Calu3 (cell line): ENCODE data around the gene PGM5. TPM values are rescaled to one million over a fixed set of nuclear protein-coding genes. Genes with fewer than 3 reads are reported as not detected.

Experiments
- BruUV-seq: library from RNA; stranded (reverse); fragments of 400-500 nt; replicated peaks from 2 replicates; lab custom pipeline; 2021; lab: Mats Ljungman, UMichigan
- CTCF ChIA-PET: fragments of 300-600 bp; sonication (Branson Sonifier 250); formaldehyde crosslinking; loops from one replicate; lab custom pipeline; 2022; ENCODE audit warnings: antibody characterized with exemption; lab: Charles Lee
- DNase-seq: peaks from one replicate; pipeline ENCODE4 v3.0.0; 2022
- H3K27ac Mint-ChIP-seq: one replicate; pipeline ENCODE4 v1.8.0; 2022; ENCODE audit warnings: mixed read lengths; ENCODE audit not compliant: unreplicated experiment
- H3K27me3 Mint-ChIP-seq: one replicate; pipeline ENCODE4 v1.8.0; 2022; ENCODE audit warnings: mixed read lengths; ENCODE audit not compliant: unreplicated experiment
- H3K36me3 Mint-ChIP-seq: one replicate; pipeline ENCODE4 v1.8.0; 2022; ENCODE audit warnings: mild to moderate bottlenecking, moderate library complexity, mixed read lengths; ENCODE audit not compliant: insufficient read depth, unreplicated experiment
- H3K4me1 Mint-ChIP-seq: one replicate; pipeline ENCODE4 v1.8.0; 2022; ENCODE audit warnings: mild to moderate bottlenecking, low read depth, mixed read lengths; ENCODE audit not compliant: unreplicated experiment
- H3K4me3 Mint-ChIP-seq: one replicate; pipeline ENCODE4 v1.8.0; 2022; ENCODE audit warnings: mild to moderate bottlenecking, low read depth, moderate library complexity, mixed read lengths; ENCODE audit not compliant: unreplicated experiment
- H3K9me3 Mint-ChIP-seq: one replicate; pipeline ENCODE4 v1.8.0; 2022; ENCODE audit warnings: low read depth, mixed read lengths; ENCODE audit not compliant: unreplicated experiment
- CTCF ChIP-seq: fragments of 200-600 bp; IDR thresholded peaks from one replicate; pipeline ENCODE4 v1.8.0; 2022; ENCODE audit warnings: antibody characterized with exemption; ENCODE audit not compliant: unreplicated experiment
- intact Hi-C: fragments of 100-400 bp; cut with micrococcal nuclease; formaldehyde crosslinking; loops from one replicate; pipeline ENCODE4 v1.10.0; 2022; ENCODE audit not compliant: unreplicated experiment
- total RNA-seq: library from RNA; stranded (reverse); gene quantifications from 2 replicates; pipeline ENCODE4 v1.2.3, GENCODE V29; 2022

The PGM5 gene
- total RNA-seq, 1 experiment from 2014 or later = 0.87 TPM

GRCh38 chr9:68523367-68523936 lies 167.0 kb downstream of the PGM5 start:
- peaks cover 26% of the 10 kb centered on the region for H3K4me1 Mint-ChIP-seq
- intact Hi-C loops = loop anchor here (5.0 kb wide), 1 partner anchor 44 kb away; no protein-coding TSS in a partner anchor
- CTCF ChIA-PET = no interaction called here
- H3K4me3 Mint-ChIP-seq = peak overlapping the region; percentile 8
- peaks cover 5% of the 10 kb centered on the region for H3K36me3 Mint-ChIP-seq
- peak overlapping the region; percentile 68 for H3K27ac Mint-ChIP-seq
- no peaks in the 10 kb centered on the region for H3K9me3 Mint-ChIP-seq
- no peaks in the 10 kb centered on the region for H3K27me3 Mint-ChIP-seq
- TF ChIP-seq CTCF = no peak
- peak; percentile 32 for DNase-seq
- BruUV-seq = no TSS peak

- TF ChIP-seq CTCF = no peak
- H3K9me3 Mint-ChIP-seq = no peaks in the 10 kb centered on the region
- no peak overlapping the region for H3K27ac Mint-ChIP-seq
- CTCF ChIA-PET = no interaction called here
- H3K4me1 Mint-ChIP-seq = no peaks in the 10 kb centered on the region
- H3K4me3 Mint-ChIP-seq = no peak overlapping the region
- no TSS peak for BruUV-seq
- intact Hi-C loops = no loop called here
- no peaks in the 10 kb centered on the region for H3K36me3 Mint-ChIP-seq
- H3K27me3 Mint-ChIP-seq = no peaks in the 10 kb centered on the region
- DNase-seq = peak; percentile 65
These were observed 174.2 kb downstream of the PGM5 start for GRCh38 chr9:68530618-68531017.

GRCh38 chr9:68532131-68532530 lies 175.7 kb downstream of the PGM5 start:
- Mint-ChIP-seq H3K9me3 (no peaks in the 10 kb centered on the region), H3K4me3 (no peak overlapping the region), H3K4me1 (no peaks in the 10 kb centered on the region), H3K27ac (no peak overlapping the region), H3K36me3 (no peaks in the 10 kb centered on the region), H3K27me3 (no peaks in the 10 kb centered on the region)
- no TSS peak for BruUV-seq
- CTCF ChIA-PET = no interaction called here
- no peak for DNase-seq
- intact Hi-C loops = no loop called here
- TF ChIP-seq CTCF = no peak

- intact Hi-C loops = no loop called here
- Mint-ChIP-seq H3K27ac (no peak overlapping the region), H3K9me3 (no peaks in the 10 kb centered on the region), H3K4me1 (no peaks in the 10 kb centered on the region), H3K4me3 (no peak overlapping the region), H3K27me3 (no peaks in the 10 kb centered on the region), H3K36me3 (no peaks in the 10 kb centered on the region)
- BruUV-seq = no TSS peak
- no peak for DNase-seq
- CTCF ChIA-PET = no interaction called here
- no peak for TF ChIP-seq CTCF
These were observed 177.3 kb downstream of the PGM5 start for GRCh38 chr9:68533678-68534077.
